Measurements from ENCODE around the gene NRXN3.

NRXN3 gene

GRCh38 chr14:78904094-78904493 lies 733.9 kb downstream of the NRXN3 start:
- Mint-ChIP-seq H3K27ac (no peak overlapping the region), H3K4me1 (no peaks in the 10 kb centered on the region), H3K36me3 (ENCODE audit: low read depth) (no peaks in the 10 kb centered on the region), H3K9me3 (peaks cover 2% of the 10 kb centered on the region), H3K27me3 (ENCODE audit: low read depth) (no peaks in the 10 kb centered on the region), H3K4me3 (no peak overlapping the region)
- no peak for TF ChIP-seq CTCF (IDR thresholded peaks at IDR 0.05; ENCODE audit: unreplicated experiment in 3 of 3)

GRCh38 chr14:78917462-78917861 lies 747.3 kb downstream of the NRXN3 start:
- H3K36me3 Mint-ChIP-seq (ENCODE audit: low read depth) = no peaks in the 10 kb centered on the region
- no peak overlapping the region for H3K4me3 Mint-ChIP-seq
- TF ChIP-seq CTCF (IDR thresholded peaks at IDR 0.05; ENCODE audit: unreplicated experiment in 3 of 3) = no peak
- no peak overlapping the region for H3K27ac Mint-ChIP-seq
- peaks cover 4% of the 10 kb centered on the region for H3K27me3 Mint-ChIP-seq (ENCODE audit: low read depth)
- H3K4me1 Mint-ChIP-seq = peaks cover 8% of the 10 kb centered on the region
- no peaks in the 10 kb centered on the region for H3K9me3 Mint-ChIP-seq

GRCh38 chr14:78921856-78922255 lies 751.7 kb downstream of the NRXN3 start:
- TF ChIP-seq CTCF (IDR thresholded peaks at IDR 0.05; ENCODE audit: unreplicated experiment in 3 of 3) = no peak
- no peaks in the 10 kb centered on the region for H3K27me3 Mint-ChIP-seq (ENCODE audit: low read depth)
- no peaks in the 10 kb centered on the region for H3K36me3 Mint-ChIP-seq (ENCODE audit: low read depth)
- H3K9me3 Mint-ChIP-seq = no peaks in the 10 kb centered on the region
- H3K4me3 Mint-ChIP-seq = no peak overlapping the region
- peak overlapping the region; percentile 79 to 91 (median 84) for H3K27ac Mint-ChIP-seq
- H3K4me1 Mint-ChIP-seq = peaks cover 9% of the 10 kb centered on the region

GRCh38 chr14:78927261-78927660 lies 757.1 kb downstream of the NRXN3 start:
- Mint-ChIP-seq H3K9me3 (no peaks in the 10 kb centered on the region), H3K4me3 (no peak overlapping the region), H3K36me3 (ENCODE audit: low read depth) (no peaks in the 10 kb centered on the region), H3K4me1 (peaks cover 3% of the 10 kb centered on the region), H3K27ac (no peak overlapping the region), H3K27me3 (ENCODE audit: low read depth) (peaks cover 3% of the 10 kb centered on the region)
- TF ChIP-seq CTCF (IDR thresholded peaks at IDR 0.05; ENCODE audit: unreplicated experiment in 3 of 3) = no peak

GRCh38 chr14:78933166-78933565 lies 763.0 kb downstream of the NRXN3 start:
- TF ChIP-seq CTCF (IDR thresholded peaks at IDR 0.05; ENCODE audit: unreplicated experiment in 3 of 3) = no peak
- H3K4me3 Mint-ChIP-seq = no peak overlapping the region

GRCh38 chr14:78933948-78934524 lies 763.9 kb downstream of the NRXN3 start:
- Mint-ChIP-seq H3K4me3 (no peak overlapping the region), H3K27me3 (ENCODE audit: low read depth) (no peaks in the 10 kb centered on the region), H3K36me3 (ENCODE audit: low read depth) (no peaks in the 10 kb centered on the region), H3K27ac (no peak overlapping the region), H3K4me1 (no peaks in the 10 kb centered on the region), H3K9me3 (no peaks in the 10 kb centered on the region)
- TF ChIP-seq CTCF (IDR thresholded peaks at IDR 0.05; ENCODE audit: unreplicated experiment in 3 of 3) = peak; percentile 52 to 72 (median 59)

More at GRCh38 chr14:78933166-78933565, 763.0 kb downstream of the NRXN3 start:
- H3K27ac Mint-ChIP-seq = no peak overlapping the region
- no peaks in the 10 kb centered on the region for H3K9me3 Mint-ChIP-seq
- H3K36me3 Mint-ChIP-seq (ENCODE audit: low read depth) = no peaks in the 10 kb centered on the region
- H3K27me3 Mint-ChIP-seq (ENCODE audit: low read depth) = no peaks in the 10 kb centered on the region
- no peaks in the 10 kb centered on the region for H3K4me1 Mint-ChIP-seq
